GM12878 (cell line): ENCODE measurements around the gene OLIG2. TPM values are rescaled to one million over a fixed set of nuclear protein-coding genes. Genes with fewer than 3 reads are reported as not detected.

Experiments
- ATAC-seq: fragments of 200-7000 bp; cut with Tn5 transposase; 3 replicates; pipeline ENCODE4 v1.9.1; 2020; ENCODE audit warnings: mild to moderate bottlenecking, moderate library complexity
- BruUV-seq: library from RNA; stranded (reverse); fragments of 400-500 nt; replicated peaks from 2 replicates; lab custom pipeline; 2021; lab: Mats Ljungman, UMichigan
- CTCF ChIA-PET: fragments of 300-600 bp; sonication (Branson Sonifier 250); formaldehyde crosslinking; extraction: SDS; loops from one replicate; lab custom pipeline; 2021; ENCODE audit warnings: inconsistent platforms; lab: Yijun Ruan, JAX
- POLR2A ChIA-PET: fragments of 350-600 bp; formaldehyde crosslinking; extraction: SDS; loops from one replicate; lab custom pipeline; 2021; ENCODE audit warnings: inconsistent platforms; lab: Charles Lee
- RAD21 ChIA-PET: fragments of 300-600 bp; sonication (Branson Sonifier 250); formaldehyde crosslinking; loops from one replicate; lab custom pipeline; 2023; ENCODE audit warnings: antibody characterized with exemption; ENCODE audit not compliant: unreplicated experiment; lab: Charles Lee
- SMC1A ChIA-PET: fragments of 300-600 bp; sonication (Branson Sonifier 250); formaldehyde crosslinking; loops from one replicate; lab custom pipeline; 2023; ENCODE audit not compliant: unreplicated experiment, uncharacterized antibody; lab: Charles Lee
- DNase-seq: peaks from one replicate; pipeline ENCODE4 v3.0.0-alpha.2; 2011; ENCODE audit warnings: low read depth, low spot score
- FAIRE-seq: peaks from 3 replicates; lab custom pipeline; 2011; peaks lifted over from hg19 to GRCh38; lab: Jason Lieb, UNC
- H2AFZ ChIP-seq: 2 replicates; pipeline ENCODE4 v1.6.0; 2011; ENCODE audit warnings: low read depth, low read length, control low read depth; ENCODE audit not compliant: control insufficient read depth
- H3K27ac ChIP-seq: 2 replicates; pipeline ENCODE4 v1.5.1; 2011; ENCODE audit warnings: control low read depth; ENCODE audit not compliant: control insufficient read depth, insufficient read depth
- H3K27me3 ChIP-seq, 2 experiments: replicated peaks in 1 of 2; 2 replicates each; pipeline versions ENCODE4 v1.6.0 to v1.6.1; 2011; ENCODE audit warnings: low read length in 1 of 2; ENCODE audit not compliant: control insufficient read depth in 2 of 2, insufficient read depth in 2 of 2
- H3K36me3 ChIP-seq, 2 experiments: 2 replicates each; pipeline ENCODE4 v1.5.1; 2011; ENCODE audit warnings: low read length in 1 of 2; ENCODE audit not compliant: control insufficient read depth in 2 of 2, insufficient read depth in 2 of 2
- H3K4me1 ChIP-seq: 2 replicates; pipeline ENCODE4 v1.6.1; 2011; ENCODE audit warnings: mild to moderate bottlenecking, low read length, moderate library complexity, mixed read lengths; ENCODE audit not compliant: control insufficient read depth, insufficient read depth
- H3K4me2 ChIP-seq: 2 replicates; pipeline ENCODE4 v1.6.0; 2011; ENCODE audit warnings: control low read depth; ENCODE audit not compliant: control insufficient read depth, insufficient read depth
- H3K4me3 ChIP-seq: fragments of 200-600 bp; sonication (generic); 2 replicates; pipeline ENCODE4 v1.5.1; 2016
- H3K79me2 ChIP-seq: 2 replicates; pipeline ENCODE4 v1.6.0; 2011; ENCODE audit warnings: low read length; ENCODE audit not compliant: control insufficient read depth, insufficient read depth
- H3K9ac ChIP-seq: 2 replicates; pipeline ENCODE4 v1.8.0; 2011; ENCODE audit warnings: low read length, control low read depth, mixed read lengths; ENCODE audit not compliant: control insufficient read depth, insufficient read depth
- H3K9me3 ChIP-seq: replicated peaks from 3 replicates; pipeline ENCODE4 v1.5.1; 2011; ENCODE audit warnings: mild to moderate bottlenecking, low read length; ENCODE audit not compliant: control insufficient read depth, insufficient read depth
- H4K20me1 ChIP-seq: 2 replicates; pipeline ENCODE4 v1.6.0; 2011; ENCODE audit not compliant: control insufficient read depth, insufficient read depth
- DPF2 ChIP-seq: fragments of 450-650 bp; IDR thresholded peaks from 2 replicates; pipeline ENCODE4 v1.6.1; 2017; ENCODE audit warnings: mild to moderate bottlenecking
- EZH2 ChIP-seq: IDR thresholded peaks from 2 replicates; pipeline ENCODE4 v1.6.1; 2012; ENCODE audit warnings: low read depth, mild to moderate bottlenecking, control low read depth, inconsistent platforms, low read length, borderline replicate concordance; ENCODE audit not compliant: control insufficient read depth
- IKZF2 ChIP-seq, 2 experiments: fragments of 450-650 bp; IDR thresholded peaks; 2 replicates each; pipeline ENCODE4 v1.6.1; 2017; ENCODE audit warnings: mild to moderate bottlenecking in 2 of 2, moderate library complexity in 2 of 2
- LARP7 ChIP-seq: fragments of 450-650 bp; IDR thresholded peaks from 2 replicates; pipeline ENCODE4 v1.6.1; 2017; ENCODE audit warnings: mild to moderate bottlenecking
- POLR2AphosphoS5 ChIP-seq: IDR thresholded peaks from 2 replicates; pipeline ENCODE4 v1.6.1; 2011; ENCODE audit warnings: mild to moderate bottlenecking, low read length, inconsistent platforms
- SMC3 ChIP-seq: IDR thresholded peaks from 2 replicates; pipeline ENCODE4 v1.6.1; 2011; ENCODE audit warnings: low read length, improper control_type of control experiment, borderline replicate concordance
- SPI1 ChIP-seq: IDR thresholded peaks from 2 replicates; pipeline ENCODE4 v1.6.1; 2011; ENCODE audit warnings: low read depth, mild to moderate bottlenecking, low read length, moderate library complexity, borderline replicate concordance; ENCODE audit not compliant: insufficient read depth
- STAT3 ChIP-seq: IDR thresholded peaks from 2 replicates; pipeline ENCODE4 v1.6.1; 2011; ENCODE audit warnings: low read depth, low read length, improper control_type of control experiment
- YBX1 ChIP-seq: fragments of 450-650 bp; IDR thresholded peaks from 2 replicates; pipeline ENCODE4 v1.6.1; 2016; ENCODE audit warnings: antibody characterized with exemption
- ZNF622 ChIP-seq: fragments of 450-650 bp; IDR thresholded peaks from 2 replicates; pipeline ENCODE4 v1.6.1; 2017; ENCODE audit warnings: mild to moderate bottlenecking, inconsistent platforms
- WGBS: methylation state at CpG from one replicate; pipeline ENCODE4 v1.1.6; 2016; ENCODE audit warnings: low lambda C conversion rate; ENCODE audit not compliant: insufficient replicate concordance, insufficient coverage; ENCODE audit errors: missing lambda C conversion rate; 5-methylcytosine and 5-hydroxymethylcytosine counted together
- in situ Hi-C: fragments of 300-500 bp; cut with MboI; formaldehyde crosslinking; loops from 9 replicates; pipeline ENCODE4 v1.14.3; 2018; ENCODE audit warnings: mixed read lengths
- intact Hi-C: fragments of 100-400 bp; cut with micrococcal nuclease; formaldehyde crosslinking; loops from one replicate; pipeline ENCODE4 v1.14.2; 2022; ENCODE audit not compliant: unreplicated experiment
- polyA plus RNA-seq, 11 experiments: library from polyadenylated mRNA; depleted of rRNA in 4 of 11; unstranded in 6 of 11; stranded (reverse) in 5 of 11; fragments of >200 nt; fragmentation: Nextera tagmentation in 4 of 11; fragmentation: Illumina TruSeq in 1 of 11; extraction: Ambion mirVana in 4 of 11; extraction: Trizol in 1 of 11; gene quantifications; 1 replicate in 1 of 11; 2 replicates in 10 of 11; pipeline versions ENCODE4 v1.2.1 to v1.2.3, GENCODE V29; 2011 to 2016; ENCODE audit warnings: inconsistent platforms in 2 of 11, missing spikeins in 2 of 11, low read depth in 1 of 11
- total RNA-seq, 4 experiments: library from RNA; depleted of rRNA in 3 of 4; stranded (reverse); fragments of >200 nt in 3 of 4; fragmentation: Illumina TruSeq in 1 of 4; extraction: Trizol in 1 of 4; gene quantifications; 2 replicates each; pipeline versions ENCODE4 v1.2.1 to v1.2.3, GENCODE V29; 2013 to 2021
- TF ChIP-seq, protein P1 (sequence below): fragments of 150-350 bp; IDR thresholded peaks from 2 replicates; pipeline ENCODE4 v1.6.1; 2014; ENCODE audit warnings: mild to moderate bottlenecking, low read depth, low read length
- TF ChIP-seq, protein P2 (sequence below): fragments of 150-350 bp; IDR thresholded peaks from 2 replicates; pipeline ENCODE4 v1.6.1; 2016; ENCODE audit warnings: low read depth, low read length
- TF ChIP-seq, protein P3 (sequence below): fragments of 450-650 bp; IDR thresholded peaks from 2 replicates; pipeline ENCODE4 v1.6.1; 2018; ENCODE audit warnings: mild to moderate bottlenecking, low read depth, moderate library complexity; ENCODE audit not compliant: partially characterized antibody

Gene OLIG2
- total and polyA plus RNA-seq, 10 of the 15 experiments (the other 5 are each of a cell fraction or from before 2014, with no cell fraction given) = not detected

DNA sequence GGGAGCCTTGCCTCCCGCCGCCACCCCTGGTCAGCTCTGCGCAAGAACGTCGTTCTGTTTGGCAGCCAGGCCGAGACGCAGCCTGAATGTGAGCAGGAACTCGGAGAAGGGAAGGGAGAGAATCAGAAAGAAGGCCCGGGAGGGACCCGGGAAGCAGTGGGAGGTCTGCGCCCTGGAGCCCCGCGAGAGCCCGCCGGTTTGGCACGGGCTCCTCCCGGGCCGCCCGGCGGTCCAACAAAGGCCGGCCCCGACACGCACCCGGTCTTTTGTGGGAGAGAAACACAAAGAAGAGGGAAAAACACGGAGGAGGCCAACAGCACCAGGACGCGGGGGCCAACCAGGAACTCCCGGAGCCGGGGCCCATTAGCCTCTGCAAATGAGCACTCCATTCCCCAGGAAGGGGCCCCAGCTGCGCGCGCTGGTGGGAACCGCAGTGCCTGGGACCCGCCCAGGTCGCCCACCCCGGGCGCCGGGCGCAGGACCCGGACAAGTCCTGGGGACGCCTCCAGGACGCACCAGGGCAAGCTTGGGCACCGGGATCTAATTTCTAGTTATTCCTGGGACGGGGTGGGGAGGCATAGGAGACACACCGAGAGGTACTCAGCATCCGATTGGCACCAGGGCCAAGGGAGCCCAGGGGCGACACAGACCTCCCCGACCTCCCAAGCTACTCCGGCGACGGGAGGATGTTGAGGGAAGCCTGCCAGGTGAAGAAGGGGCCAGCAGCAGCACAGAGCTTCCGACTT is 2.7 kb upstream of the OLIG2 start:
- WGBS = 20% methylated on average over 43 of the region's 52 CpGs
- SMC1A ChIA-PET = no interaction called here
- Histone ChIP-seq H3K79me2 (no peaks in the 10 kb centered on the region), H3K36me3 (no peaks in the 10 kb centered on the region; a peak in 1 of 4 replicates), H3K9me3 (no peaks in the 10 kb centered on the region; the same call in 2 of the 3 replicates), H3K27ac (no peak overlapping the region), H3K4me1 (no peaks in the 10 kb centered on the region), H3K4me2 (no peak overlapping the region), H3K4me3 (no peak overlapping the region), H2AFZ (no peak overlapping the region), H3K9ac (no peak overlapping the region), H3K27me3 (peaks cover 33 to 36% of the 10 kb centered on the region in 2 experiments), H4K20me1 (no peaks in the 10 kb centered on the region)
- RAD21 ChIA-PET = no interaction called here
- BruUV-seq = no TSS peak
- TF ChIP-seq, protein P1, sequence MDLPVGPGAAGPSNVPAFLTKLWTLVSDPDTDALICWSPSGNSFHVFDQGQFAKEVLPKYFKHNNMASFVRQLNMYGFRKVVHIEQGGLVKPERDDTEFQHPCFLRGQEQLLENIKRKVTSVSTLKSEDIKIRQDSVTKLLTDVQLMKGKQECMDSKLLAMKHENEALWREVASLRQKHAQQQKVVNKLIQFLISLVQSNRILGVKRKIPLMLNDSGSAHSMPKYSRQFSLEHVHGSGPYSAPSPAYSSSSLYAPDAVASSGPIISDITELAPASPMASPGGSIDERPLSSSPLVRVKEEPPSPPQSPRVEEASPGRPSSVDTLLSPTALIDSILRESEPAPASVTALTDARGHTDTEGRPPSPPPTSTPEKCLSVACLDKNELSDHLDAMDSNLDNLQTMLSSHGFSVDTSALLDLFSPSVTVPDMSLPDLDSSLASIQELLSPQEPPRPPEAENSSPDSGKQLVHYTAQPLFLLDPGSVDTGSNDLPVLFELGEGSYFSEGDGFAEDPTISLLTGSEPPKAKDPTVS = no peak
- TF ChIP-seq DPF2 (no peak), EZH2 (no peak), STAT3 (no peak), SMC3 (no peak), YBX1 (no peak), SPI1 (no peak), ZNF622 (no peak), IKZF2 (IDR thresholded peaks at IDR 0.05) (no peak), POLR2AphosphoS5 (no peak), LARP7 (no peak)
- TF ChIP-seq, protein P2, sequence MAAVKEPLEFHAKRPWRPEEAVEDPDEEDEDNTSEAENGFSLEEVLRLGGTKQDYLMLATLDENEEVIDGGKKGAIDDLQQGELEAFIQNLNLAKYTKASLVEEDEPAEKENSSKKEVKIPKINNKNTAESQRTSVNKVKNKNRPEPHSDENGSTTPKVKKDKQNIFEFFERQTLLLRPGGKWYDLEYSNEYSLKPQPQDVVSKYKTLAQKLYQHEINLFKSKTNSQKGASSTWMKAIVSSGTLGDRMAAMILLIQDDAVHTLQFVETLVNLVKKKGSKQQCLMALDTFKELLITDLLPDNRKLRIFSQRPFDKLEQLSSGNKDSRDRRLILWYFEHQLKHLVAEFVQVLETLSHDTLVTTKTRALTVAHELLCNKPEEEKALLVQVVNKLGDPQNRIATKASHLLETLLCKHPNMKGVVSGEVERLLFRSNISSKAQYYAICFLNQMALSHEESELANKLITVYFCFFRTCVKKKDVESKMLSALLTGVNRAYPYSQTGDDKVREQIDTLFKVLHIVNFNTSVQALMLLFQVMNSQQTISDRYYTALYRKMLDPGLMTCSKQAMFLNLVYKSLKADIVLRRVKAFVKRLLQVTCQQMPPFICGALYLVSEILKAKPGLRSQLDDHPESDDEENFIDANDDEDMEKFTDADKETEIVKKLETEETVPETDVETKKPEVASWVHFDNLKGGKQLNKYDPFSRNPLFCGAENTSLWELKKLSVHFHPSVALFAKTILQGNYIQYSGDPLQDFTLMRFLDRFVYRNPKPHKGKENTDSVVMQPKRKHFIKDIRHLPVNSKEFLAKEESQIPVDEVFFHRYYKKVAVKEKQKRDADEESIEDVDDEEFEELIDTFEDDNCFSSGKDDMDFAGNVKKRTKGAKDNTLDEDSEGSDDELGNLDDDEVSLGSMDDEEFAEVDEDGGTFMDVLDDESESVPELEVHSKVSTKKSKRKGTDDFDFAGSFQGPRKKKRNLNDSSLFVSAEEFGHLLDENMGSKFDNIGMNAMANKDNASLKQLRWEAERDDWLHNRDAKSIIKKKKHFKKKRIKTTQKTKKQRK = no peak
- TF ChIP-seq, protein P3, sequence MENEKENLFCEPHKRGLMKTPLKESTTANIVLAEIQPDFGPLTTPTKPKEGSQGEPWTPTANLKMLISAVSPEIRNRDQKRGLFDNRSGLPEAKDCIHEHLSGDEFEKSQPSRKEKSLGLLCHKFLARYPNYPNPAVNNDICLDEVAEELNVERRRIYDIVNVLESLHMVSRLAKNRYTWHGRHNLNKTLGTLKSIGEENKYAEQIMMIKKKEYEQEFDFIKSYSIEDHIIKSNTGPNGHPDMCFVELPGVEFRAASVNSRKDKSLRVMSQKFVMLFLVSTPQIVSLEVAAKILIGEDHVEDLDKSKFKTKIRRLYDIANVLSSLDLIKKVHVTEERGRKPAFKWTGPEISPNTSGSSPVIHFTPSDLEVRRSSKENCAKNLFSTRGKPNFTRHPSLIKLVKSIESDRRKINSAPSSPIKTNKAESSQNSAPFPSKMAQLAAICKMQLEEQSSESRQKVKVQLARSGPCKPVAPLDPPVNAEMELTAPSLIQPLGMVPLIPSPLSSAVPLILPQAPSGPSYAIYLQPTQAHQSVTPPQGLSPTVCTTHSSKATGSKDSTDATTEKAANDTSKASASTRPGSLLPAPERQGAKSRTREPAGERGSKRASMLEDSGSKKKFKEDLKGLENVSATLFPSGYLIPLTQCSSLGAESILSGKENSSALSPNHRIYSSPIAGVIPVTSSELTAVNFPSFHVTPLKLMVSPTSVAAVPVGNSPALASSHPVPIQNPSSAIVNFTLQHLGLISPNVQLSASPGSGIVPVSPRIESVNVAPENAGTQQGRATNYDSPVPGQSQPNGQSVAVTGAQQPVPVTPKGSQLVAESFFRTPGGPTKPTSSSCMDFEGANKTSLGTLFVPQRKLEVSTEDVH = no peak
- POLR2A ChIA-PET = no interaction called here
- no peak for FAIRE-seq
- ATAC-seq = no peak
- CTCF ChIA-PET = interaction anchor here (2.2 kb wide), 1 partner anchor 83 kb away, joined by 5 read pairs; no protein-coding TSS in a partner anchor
- in situ Hi-C loops (no loop called here), intact Hi-C loops (no loop called here)
- DNase-seq = no peak
